ENCODE data around the gene ITGAV.

ITGAV gene

GRCh38 chr2:186725783-186726182 is 135.9 kb downstream of the ITGAV start:
- DNase-seq: no peak

DNA sequence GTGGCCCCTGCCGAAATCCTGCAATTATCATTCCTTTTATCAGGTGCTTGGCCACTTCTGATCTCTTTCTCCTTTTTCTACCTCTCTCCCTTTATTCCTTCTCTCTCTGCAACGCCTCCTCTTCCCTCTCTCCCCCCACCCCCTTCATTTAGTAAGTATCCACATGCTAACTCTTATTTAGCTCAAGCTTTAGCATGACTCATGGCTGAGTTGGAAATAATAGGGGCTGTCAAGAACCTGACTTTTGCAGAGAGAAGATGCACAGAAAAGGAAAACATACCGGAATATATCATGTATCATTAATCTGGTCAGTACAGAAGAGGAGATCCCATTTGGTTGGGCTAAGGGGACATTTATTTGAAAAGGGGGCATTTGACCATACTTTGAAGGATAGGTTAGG is 137.1 kb downstream of the ITGAV start:
- no peak for DNase-seq

DNA sequence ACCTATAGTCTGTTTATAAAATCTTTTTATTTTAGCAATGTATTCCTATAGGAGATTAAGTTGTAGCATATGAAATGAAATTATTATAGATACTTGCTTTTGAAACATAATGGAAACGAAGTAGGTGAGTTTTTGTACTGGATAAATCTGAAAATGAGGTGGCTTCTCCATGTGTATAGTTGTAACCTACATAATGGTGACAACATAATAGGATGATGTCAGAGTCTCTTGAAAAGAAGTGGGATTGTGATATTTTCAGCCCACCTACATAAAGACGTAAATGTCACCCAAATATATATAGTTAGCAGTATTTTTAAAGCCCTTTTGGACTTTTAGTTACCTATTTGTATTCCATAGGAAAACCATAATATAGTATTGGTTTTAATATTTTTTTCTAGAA is 138.8 kb downstream of the ITGAV start:
- no peak for DNase-seq

Data from NCI-H1930 (cell line).